Aorta (tissue), 5 donors: ENCODE measurements around the gene PKD1. TPM values are rescaled to one million over a fixed set of nuclear protein-coding genes. Genes with fewer than 3 reads are reported as not detected.

ENCODE experiments used
- ATAC-seq: fragments of 200-7000 bp; cut with Tn5 transposase; one replicate; pipeline ENCODE4 v1.9.1; 2022; ENCODE audit warnings: moderate library complexity; ENCODE audit not compliant: low FRiP score
- DNase-seq, 2 donors: peaks; one replicate each; pipeline ENCODE4 v3.0.0-alpha.2; 2020
- H3K27ac ChIP-seq, 2 donors: one replicate each; pipeline ENCODE4 v1.5.1; 2013; ENCODE audit warnings: low read length in 2 of 2, mild to moderate bottlenecking in 2 of 2, moderate library complexity in 2 of 2, control low read depth in 1 of 2, inconsistent platforms in 1 of 2, low read depth in 1 of 2
- H3K27me3 ChIP-seq, 2 donors: one replicate each; pipeline ENCODE4 v1.6.1; 2013; ENCODE audit warnings: control low read depth in 1 of 2, low read length in 1 of 2, mild to moderate bottlenecking in 1 of 2, moderate library complexity in 1 of 2; ENCODE audit not compliant: insufficient read depth in 2 of 2, control insufficient read depth in 1 of 2
- H3K36me3 ChIP-seq, 2 donors: one replicate each; pipeline ENCODE4 v1.6.1; 2013; ENCODE audit warnings: control low read depth in 1 of 2, low read length in 1 of 2, mild to moderate bottlenecking in 1 of 2; ENCODE audit not compliant: insufficient read depth in 2 of 2, control insufficient read depth in 1 of 2
- H3K4me1 ChIP-seq, 2 donors: one replicate each; pipeline ENCODE4 v1.6.1; 2013; ENCODE audit warnings: low read length in 2 of 2, control low read depth in 1 of 2, mild to moderate bottlenecking in 1 of 2, moderate library complexity in 1 of 2; ENCODE audit not compliant: insufficient read depth in 2 of 2, control insufficient read depth in 1 of 2
- H3K4me3 ChIP-seq, 2 donors: one replicate each; pipeline ENCODE4 v1.5.1; 2013; ENCODE audit warnings: low read length in 2 of 2, control low read depth in 1 of 2, mild to moderate bottlenecking in 1 of 2
- H3K9me3 ChIP-seq: one replicate; pipeline ENCODE4 v1.6.1; 2013; ENCODE audit warnings: mild to moderate bottlenecking, low read length; ENCODE audit not compliant: control insufficient read depth
- WGBS, 2 donors: extraction: QIAGEN DNeasy Blood & Tissue Kit; methylation state at CpG; one replicate each; pipeline ENCODE4 v1.1.7; 2013; 5-methylcytosine and 5-hydroxymethylcytosine counted together
- intact Hi-C, 2 donors: fragments of 100-400 bp; cut with DNase I; formaldehyde crosslinking; loops; one replicate each; pipeline versions ENCODE4 v1.14.2 to v1.15.0; 2022
- polyA plus RNA-seq, 2 donors: library from polyadenylated mRNA; stranded (reverse); fragments of 200-250 nt; gene quantifications; one replicate each; pipeline ENCODE4 v1.2.3, GENCODE V29; 2013
- total RNA-seq, 2 donors: library from RNA; stranded (reverse); fragmentation: NEBNext Ultra II Directional; extraction: Animal tissue kit (Norgen Biotek cat#: 25700); gene quantifications; one replicate each; pipeline ENCODE4 v1.2.1, GENCODE V29; 2021
- donor health status: healthy with polysubstance abuse.
- donor health status: Bipolar disorder and iron deficiency.
- donor health status: DM: no; HTN: no; CAD: no.
- donor health status: DM: no; HTN: no; CAD: no.
- donor health status: DM: yes; HTN: yes; CAD: no.

Gene PKD1
- total and polyA plus RNA-seq, 4 donors, result 42.8 to 337 (median 297) TPM

- DNase-seq (no peak), ATAC-seq (no peak)
- H3K27ac ChIP-seq, result no peak overlapping the region
- intact Hi-C loops, result no loop called here
- no peaks in the 10 kb centered on the region for H3K27me3 ChIP-seq
- H3K36me3 ChIP-seq, result peaks cover 2 to 4% of the 10 kb centered on the region in 2 donors
- 95 to 97% methylated on average over 24 of the region's 24 CpGs for WGBS, 2 donors
- no peak overlapping the region for H3K4me3 ChIP-seq
- H3K4me1 ChIP-seq, result no peaks in the 10 kb centered on the region
- H3K9me3 ChIP-seq, result no peaks in the 10 kb centered on the region
These were observed 60.1 kb downstream of the PKD1 start for GRCh38 chr16:2075631-2076030.

GRCh38 chr16:2074071-2074470, 61.6 kb downstream of the PKD1 start:
- no peak overlapping the region for H3K27ac ChIP-seq
- H3K9me3 ChIP-seq, result no peaks in the 10 kb centered on the region
- H3K4me3 ChIP-seq, result no peak overlapping the region
- WGBS, 2 donors, result 93% methylated on average over 19 to 20 of the region's 20 CpGs
- H3K27me3 ChIP-seq, result no peaks in the 10 kb centered on the region
- ATAC-seq (no peak), DNase-seq (no peak)
- intact Hi-C loops, result no loop called here
- H3K36me3 ChIP-seq, result peaks cover 0 to 4% of the 10 kb centered on the region in 2 donors
- no peaks in the 10 kb centered on the region for H3K4me1 ChIP-seq

- WGBS, 2 donors, result 76 to 82% methylated on average over 8 of the region's 8 CpGs
- no peak overlapping the region for H3K27ac ChIP-seq
- intact Hi-C loops, result no loop called here
These were observed 62.8 kb downstream of the PKD1 start for GRCh38 chr16:2072926-2073325.

GRCh38 chr16:2071454-2072202, 64.1 kb downstream of the PKD1 start:
- Histone ChIP-seq H3K9me3 (no peaks in the 10 kb centered on the region), H3K4me3 (no peak overlapping the region), H3K27me3 (no peaks in the 10 kb centered on the region), H3K27ac (no peak overlapping the region), H3K36me3 (peaks cover 0 to 4% of the 10 kb centered on the region in 2 donors), H3K4me1 (no peaks in the 10 kb centered on the region)
- 87 to 88% methylated on average over 34 of the region's 34 CpGs for WGBS, 2 donors
- ATAC-seq, result no peak
- no peak for DNase-seq
- intact Hi-C loops, result no loop called here

More at GRCh38 chr16:2072926-2073325, 62.8 kb downstream of the PKD1 start:
- ATAC-seq (no peak), DNase-seq (no peak)
- H3K4me3 ChIP-seq, result no peak overlapping the region
- H3K36me3 ChIP-seq, result peaks cover 0 to 4% of the 10 kb centered on the region in 2 donors
- no peaks in the 10 kb centered on the region for H3K4me1 ChIP-seq
- H3K9me3 ChIP-seq, result no peaks in the 10 kb centered on the region
- H3K27me3 ChIP-seq, result no peaks in the 10 kb centered on the region

GRCh38 chr16:2070576-2071453, 64.9 kb downstream of the PKD1 start:
- no peak for ATAC-seq
- no peaks in the 10 kb centered on the region for H3K9me3 ChIP-seq
- DNase-seq, result no peak
- H3K4me1 ChIP-seq, result no peaks in the 10 kb centered on the region
- intact Hi-C loops, result no loop called here
- H3K4me3 ChIP-seq, result no peak overlapping the region
- no peaks in the 10 kb centered on the region for H3K27me3 ChIP-seq
- 94% methylated on average over 29 of the region's 29 CpGs for WGBS, 2 donors
- H3K36me3 ChIP-seq, result peaks cover 0 to 4% of the 10 kb centered on the region in 2 donors
- H3K27ac ChIP-seq, result no peak overlapping the region

GRCh38 chr16:2066139-2066538, 69.6 kb downstream of the PKD1 start:
- no peaks in the 10 kb centered on the region for H3K9me3 ChIP-seq
- intact Hi-C loops, result no loop called here
- H3K4me1 ChIP-seq, result no peaks in the 10 kb centered on the region
- WGBS, 2 donors, result 95 to 96% methylated on average over 11 of the region's 11 CpGs
- H3K36me3 ChIP-seq, result peaks cover 0 to 2% of the 10 kb centered on the region in 2 donors
- no peaks in the 10 kb centered on the region for H3K27me3 ChIP-seq
- ATAC-seq (no peak), DNase-seq (no peak)
- no peak overlapping the region for H3K4me3 ChIP-seq
- H3K27ac ChIP-seq, result no peak overlapping the region

- H3K36me3 ChIP-seq, result peaks cover 0 to 2% of the 10 kb centered on the region in 2 donors
- intact Hi-C loops, result no loop called here
- WGBS, 2 donors, result 91% methylated on average over 16 of the region's 16 CpGs
These were observed 71.2 kb downstream of the PKD1 start for GRCh38 chr16:2064368-2064945.

GRCh38 chr16:2063861-2064260, 71.8 kb downstream of the PKD1 start:
- DNase-seq (no peak), ATAC-seq (no peak)
- H3K36me3 ChIP-seq, result peaks cover 0 to 2% of the 10 kb centered on the region in 2 donors
- no peak overlapping the region for H3K4me3 ChIP-seq
- intact Hi-C loops, result no loop called here
- no peaks in the 10 kb centered on the region for H3K9me3 ChIP-seq
- WGBS, 2 donors, result 88 to 89% methylated on average over 25 of the region's 25 CpGs
- no peaks in the 10 kb centered on the region for H3K4me1 ChIP-seq
- H3K27me3 ChIP-seq, result no peaks in the 10 kb centered on the region
- H3K27ac ChIP-seq, result no peak overlapping the region

More at GRCh38 chr16:2064368-2064945, 71.2 kb downstream of the PKD1 start:
- ATAC-seq, result no peak
- Histone ChIP-seq H3K9me3 (no peaks in the 10 kb centered on the region), H3K27ac (no peak overlapping the region), H3K4me1 (no peaks in the 10 kb centered on the region), H3K4me3 (no peak overlapping the region), H3K27me3 (no peaks in the 10 kb centered on the region)
- DNase-seq, result no peak
